Measurements from ENCODE around the gene MTHFD1L. TPM values are rescaled to one million over a fixed set of nuclear protein-coding genes. Genes with fewer than 3 reads are reported as not detected.

MTHFD1L gene
- total RNA-seq, 2 experiments from 2014 or later = 103 to 129 TPM

GRCh38 chr6:151051164-151051563 lies 185.7 kb downstream of the MTHFD1L start:
- intact Hi-C loops (cut with DNase I, micrococcal nuclease) = no loop called here
- ChIA-PET POLR2A (interaction anchor here (0.6 kb wide), 2 partner anchors 65 to 213 kb away, joined by 3 read pairs; no protein-coding TSS in a partner anchor), CTCF (no interaction called here)
- DNase-seq (peak; percentile 14), ATAC-seq (peak; percentile 12)
- no peaks in the 10 kb centered on the region for H3K4me1 Mint-ChIP-seq
- H3K36me3 Mint-ChIP-seq (ENCODE audit: low read depth) = peaks cover 58% of the 10 kb centered on the region
- peaks cover 11% of the 10 kb centered on the region for H3K9me3 Mint-ChIP-seq (ENCODE audit: low read depth)
- no peak overlapping the region for H3K4me3 Mint-ChIP-seq
- H3K27me3 Mint-ChIP-seq = no peaks in the 10 kb centered on the region
- no peak overlapping the region for H3K27ac Mint-ChIP-seq

DNA sequence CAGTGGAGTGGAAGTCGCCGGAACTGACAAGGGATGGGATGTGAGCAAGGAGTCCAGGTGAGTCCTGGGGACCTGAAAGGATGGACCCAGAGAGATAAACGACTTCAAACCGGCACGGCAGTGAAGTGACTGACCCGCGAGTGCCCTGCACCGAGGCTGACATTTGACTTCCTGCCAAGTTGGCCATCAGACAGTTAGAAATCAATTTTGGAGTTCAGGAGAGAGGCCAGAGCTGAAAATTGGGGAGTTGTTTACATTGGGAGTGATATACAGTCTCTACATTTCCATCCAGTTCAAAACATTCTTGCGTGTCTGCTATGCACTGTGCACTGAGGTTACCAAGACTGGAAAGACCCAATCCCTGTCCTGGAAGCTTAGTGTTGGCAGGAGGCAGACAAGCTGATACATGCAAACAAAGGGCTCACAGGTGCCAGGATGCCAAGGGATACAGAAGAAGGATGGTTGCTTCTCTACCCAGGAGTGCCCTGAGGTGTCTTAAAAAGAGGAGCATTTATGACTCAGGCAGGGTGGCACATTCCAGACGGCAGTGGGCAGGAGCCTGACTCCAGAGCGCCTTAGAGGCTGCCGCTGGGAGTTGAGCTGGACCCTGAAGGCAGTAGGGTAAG lies 186.6 kb downstream of the MTHFD1L start:
- no peak for ATAC-seq
- H3K4me3 Mint-ChIP-seq = no peak overlapping the region
- H3K27me3 Mint-ChIP-seq = no peaks in the 10 kb centered on the region
- POLR2A ChIA-PET = no interaction called here
- CTCF ChIA-PET = interaction anchor here (1.0 kb wide), 1 partner anchor 15 kb away, joined by 3 read pairs; no protein-coding TSS in a partner anchor
- peaks cover 8% of the 10 kb centered on the region for H3K9me3 Mint-ChIP-seq (ENCODE audit: low read depth)
- no peak for DNase-seq
- no peak overlapping the region for H3K27ac Mint-ChIP-seq
- intact Hi-C loops (cut with DNase I, micrococcal nuclease) = no loop called here
- peaks cover 51% of the 10 kb centered on the region for H3K36me3 Mint-ChIP-seq (ENCODE audit: low read depth)
- no peaks in the 10 kb centered on the region for H3K4me1 Mint-ChIP-seq

DNA sequence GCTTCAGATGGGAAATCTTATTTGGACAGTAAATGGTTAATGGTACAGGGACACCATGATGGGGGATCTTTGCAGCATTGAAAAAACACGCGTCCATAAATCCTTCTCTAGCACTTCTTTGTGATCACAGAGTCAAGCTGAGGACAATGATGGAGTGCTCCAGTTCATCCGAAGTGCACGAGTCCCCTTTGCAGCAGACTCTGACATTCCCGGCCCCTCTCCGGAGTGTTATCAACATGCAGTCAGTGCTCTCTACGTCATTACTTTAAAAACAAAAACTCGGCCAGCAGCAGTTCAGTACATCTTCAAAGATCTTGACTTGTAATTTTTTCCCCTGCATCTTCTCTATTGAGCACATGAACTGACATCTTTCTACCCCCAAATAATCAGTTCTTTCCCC lies 188.8 kb downstream of the MTHFD1L start:
- Mint-ChIP-seq H3K36me3 (ENCODE audit: low read depth) (peaks cover 42% of the 10 kb centered on the region), H3K27ac (no peak overlapping the region), H3K9me3 (ENCODE audit: low read depth) (no peaks in the 10 kb centered on the region), H3K4me1 (no peaks in the 10 kb centered on the region), H3K4me3 (no peak overlapping the region), H3K27me3 (no peaks in the 10 kb centered on the region)
- ChIA-PET POLR2A (no interaction called here), CTCF (interaction anchor here (0.6 to 1.9 kb wide), 3 partner anchors 40 to 271 kb away, joined by 3 to 6 read pairs (median 4); no protein-coding TSS in a partner anchor)
- no peak for ATAC-seq
- no peak for DNase-seq
- intact Hi-C loops (cut with DNase I, micrococcal nuclease) = no loop called here

DNA sequence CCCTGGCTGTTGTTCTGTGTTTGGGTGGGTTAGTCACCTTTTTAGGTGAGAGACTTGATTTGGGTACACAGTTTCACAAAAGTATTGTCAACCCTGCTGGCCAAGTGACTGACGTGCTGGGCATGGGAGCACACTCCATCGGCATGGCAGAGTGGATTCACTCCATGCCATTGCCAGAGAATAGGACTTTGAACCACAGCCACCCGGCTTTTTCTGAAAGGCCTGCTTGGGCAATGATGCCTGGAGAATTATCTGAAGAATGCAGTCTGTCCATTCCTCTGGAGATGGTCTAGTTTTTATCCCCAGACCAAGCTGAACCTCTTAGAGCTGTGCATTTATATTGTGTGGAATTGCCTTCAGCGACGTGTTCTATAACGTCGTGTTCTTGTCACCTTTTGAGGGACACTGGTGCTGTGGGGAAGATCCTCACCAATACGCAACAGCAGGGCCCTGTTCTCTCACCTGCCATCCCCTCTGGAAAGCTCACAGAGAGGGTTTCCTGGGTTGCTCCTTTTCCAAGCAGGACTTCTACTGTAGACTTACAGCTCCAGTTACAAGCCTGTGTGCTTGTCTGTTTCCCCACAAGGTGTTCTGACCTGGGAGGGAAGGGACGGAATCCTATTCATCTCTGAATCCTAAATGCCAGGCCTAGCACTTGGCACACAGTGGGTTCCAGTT lies 190.9 kb downstream of the MTHFD1L start:
- Mint-ChIP-seq H3K4me1 (no peaks in the 10 kb centered on the region), H3K27me3 (no peaks in the 10 kb centered on the region), H3K4me3 (no peak overlapping the region), H3K9me3 (ENCODE audit: low read depth) (no peaks in the 10 kb centered on the region), H3K36me3 (ENCODE audit: low read depth) (peaks cover 39% of the 10 kb centered on the region), H3K27ac (no peak overlapping the region)
- ChIA-PET CTCF (no interaction called here), POLR2A (no interaction called here)
- intact Hi-C loops (cut with DNase I, micrococcal nuclease) = no loop called here
- DNase-seq (no peak), ATAC-seq (no peak)

DNA sequence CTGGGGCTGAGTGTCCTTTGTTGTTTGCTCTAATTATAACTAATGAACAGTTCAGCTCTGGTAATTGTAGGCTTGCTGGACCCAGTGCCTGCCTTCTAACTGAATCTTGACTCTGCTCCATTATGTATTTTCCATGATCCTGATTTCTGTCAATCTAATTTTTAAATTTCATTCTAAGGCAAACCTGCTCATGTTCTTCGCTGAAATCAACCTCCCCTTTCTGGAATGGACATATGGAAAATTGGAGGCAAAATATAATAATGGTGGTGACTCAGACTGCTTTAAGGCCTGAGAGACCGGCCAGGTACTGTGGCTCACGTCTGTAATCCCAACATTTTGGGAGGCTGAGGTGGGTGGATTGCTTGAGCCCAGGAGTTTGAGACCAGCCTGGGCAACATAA lies 191.6 kb downstream of the MTHFD1L start:
- H3K9me3 Mint-ChIP-seq (ENCODE audit: low read depth) = no peaks in the 10 kb centered on the region
- CTCF ChIA-PET = no interaction called here
- peaks cover 32% of the 10 kb centered on the region for H3K36me3 Mint-ChIP-seq (ENCODE audit: low read depth)
- POLR2A ChIA-PET = no interaction called here
- no peak for ATAC-seq
- H3K27me3 Mint-ChIP-seq = no peaks in the 10 kb centered on the region
- no peaks in the 10 kb centered on the region for H3K4me1 Mint-ChIP-seq
- no peak overlapping the region for H3K27ac Mint-ChIP-seq
- intact Hi-C loops (cut with DNase I, micrococcal nuclease) = no loop called here
- no peak overlapping the region for H3K4me3 Mint-ChIP-seq
- no peak for DNase-seq

- POLR2A ChIA-PET = no interaction called here
- H3K36me3 Mint-ChIP-seq (ENCODE audit: low read depth) = peaks cover 30% of the 10 kb centered on the region
- CTCF ChIA-PET = interaction anchor here (0.7 kb wide), 1 partner anchor 899 kb away, joined by 3 read pairs; no protein-coding TSS in a partner anchor
- no peak overlapping the region for H3K27ac Mint-ChIP-seq
- intact Hi-C loops (cut with DNase I, micrococcal nuclease) = no loop called here
- no peaks in the 10 kb centered on the region for H3K4me1 Mint-ChIP-seq
- no peaks in the 10 kb centered on the region for H3K9me3 Mint-ChIP-seq (ENCODE audit: low read depth)
- no peaks in the 10 kb centered on the region for H3K27me3 Mint-ChIP-seq
- ATAC-seq (no peak), DNase-seq (no peak)
- no peak overlapping the region for H3K4me3 Mint-ChIP-seq
These were observed 192.7 kb downstream of the MTHFD1L start for GRCh38 chr6:151058021-151058733.

DNA sequence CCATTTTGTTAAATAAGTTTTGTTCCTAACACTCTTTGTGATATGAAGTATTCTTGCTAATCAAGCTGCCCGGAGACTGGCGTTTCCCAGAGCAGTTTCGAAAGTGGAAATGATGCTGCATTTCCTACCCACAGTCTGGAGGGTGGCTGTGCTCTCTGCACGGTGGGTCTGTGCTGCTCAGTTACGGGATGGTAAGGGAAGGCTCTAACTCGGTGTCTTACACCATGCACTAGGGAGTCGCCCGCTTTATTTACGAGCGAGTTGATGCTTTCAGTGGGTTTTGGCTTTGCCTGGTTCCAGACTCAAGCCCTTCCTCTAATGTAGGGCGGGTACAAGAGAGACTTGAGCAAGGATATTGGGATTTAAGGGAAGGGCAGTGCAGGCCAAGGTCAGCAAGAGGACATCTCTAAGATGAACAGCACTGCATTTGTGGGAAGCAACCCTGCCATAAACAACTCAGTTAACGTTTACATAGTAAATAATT lies 194.2 kb downstream of the MTHFD1L start:
- CTCF ChIA-PET = no interaction called here
- Mint-ChIP-seq H3K27me3 (no peaks in the 10 kb centered on the region), H3K27ac (no peak overlapping the region), H3K4me1 (no peaks in the 10 kb centered on the region), H3K36me3 (ENCODE audit: low read depth) (peaks cover 27% of the 10 kb centered on the region), H3K9me3 (ENCODE audit: low read depth) (no peaks in the 10 kb centered on the region), H3K4me3 (no peak overlapping the region)
- ATAC-seq = no peak
- DNase-seq = no peak
- POLR2A ChIA-PET = no interaction called here
- intact Hi-C loops (cut with DNase I, micrococcal nuclease) = no loop called here

GRCh38 chr6:151060096-151060765 lies 194.7 kb downstream of the MTHFD1L start:
- H3K27me3 Mint-ChIP-seq = no peaks in the 10 kb centered on the region
- no peak for ATAC-seq
- CTCF ChIA-PET = no interaction called here

GRCh38 chr6:151060766-151061531 lies 195.4 kb downstream of the MTHFD1L start:
- no peaks in the 10 kb centered on the region for H3K9me3 Mint-ChIP-seq (ENCODE audit: low read depth)
- no peak overlapping the region for H3K4me3 Mint-ChIP-seq
- ChIA-PET CTCF (no interaction called here), POLR2A (interaction anchor here (0.5 kb wide), 1 partner anchor 1552 kb away, joined by 3 read pairs; no protein-coding TSS in a partner anchor)
- ATAC-seq (no peak), DNase-seq (no peak)
- H3K36me3 Mint-ChIP-seq (ENCODE audit: low read depth) = peaks cover 33% of the 10 kb centered on the region
- no peaks in the 10 kb centered on the region for H3K27me3 Mint-ChIP-seq
- intact Hi-C loops (cut with DNase I, micrococcal nuclease) = no loop called here
- H3K27ac Mint-ChIP-seq = no peak overlapping the region
- H3K4me1 Mint-ChIP-seq = no peaks in the 10 kb centered on the region

More at GRCh38 chr6:151060096-151060765, 194.7 kb downstream of the MTHFD1L start:
- Mint-ChIP-seq H3K36me3 (ENCODE audit: low read depth) (peaks cover 28% of the 10 kb centered on the region), H3K4me1 (no peaks in the 10 kb centered on the region), H3K4me3 (no peak overlapping the region), H3K9me3 (ENCODE audit: low read depth) (no peaks in the 10 kb centered on the region), H3K27ac (no peak overlapping the region)
- DNase-seq = no peak
- intact Hi-C loops (cut with DNase I, micrococcal nuclease) = no loop called here
- POLR2A ChIA-PET = interaction anchor here (0.5 kb wide), 1 partner anchor 1552 kb away, joined by 3 read pairs; no protein-coding TSS in a partner anchor

DNA sequence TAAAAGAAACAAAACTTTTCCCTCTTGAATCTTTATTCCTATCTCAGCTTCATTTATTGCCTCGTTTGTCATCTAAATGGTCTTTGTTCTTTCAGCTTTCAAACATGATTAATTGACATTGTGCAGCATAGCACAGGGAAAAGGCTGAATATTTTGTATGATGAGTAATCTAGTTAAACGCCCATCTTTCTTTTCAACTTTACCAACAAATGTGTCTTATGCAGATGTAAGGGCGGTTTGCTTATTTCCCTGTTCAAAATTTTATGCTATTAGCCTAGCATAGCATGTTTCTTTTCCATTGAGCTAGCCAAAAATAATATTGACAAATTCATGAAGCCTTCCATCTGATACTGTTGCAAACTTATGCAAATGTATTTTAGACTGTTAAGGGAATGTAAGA lies 197.8 kb downstream of the MTHFD1L start:
- POLR2A ChIA-PET = no interaction called here
- intact Hi-C loops (cut with DNase I, micrococcal nuclease) = no loop called here
- DNase-seq (no peak), ATAC-seq (no peak)
- H3K27me3 Mint-ChIP-seq = no peaks in the 10 kb centered on the region
- CTCF ChIA-PET = no interaction called here
- peaks cover 30% of the 10 kb centered on the region for H3K36me3 Mint-ChIP-seq (ENCODE audit: low read depth)
- H3K4me3 Mint-ChIP-seq = no peak overlapping the region
- no peaks in the 10 kb centered on the region for H3K4me1 Mint-ChIP-seq
- H3K9me3 Mint-ChIP-seq (ENCODE audit: low read depth) = no peaks in the 10 kb centered on the region
- H3K27ac Mint-ChIP-seq = no peak overlapping the region
